HG02973 (cell line): ENCODE results near the gene TRIM13.
"Not testable (repeated sequence)": the region's sequence is repeated elsewhere in the genome, so short reads cannot be mapped to it uniquely, and the experiment has no call there.

Experiments
- ATAC-seq: cut with Tn5 transposase; IDR thresholded peaks from one replicate; pipeline ENCODE4 v1.9.1; 2021; ENCODE audit warnings: moderate library complexity; ENCODE audit not compliant: unreplicated experiment

TRIM13 gene, protein sequence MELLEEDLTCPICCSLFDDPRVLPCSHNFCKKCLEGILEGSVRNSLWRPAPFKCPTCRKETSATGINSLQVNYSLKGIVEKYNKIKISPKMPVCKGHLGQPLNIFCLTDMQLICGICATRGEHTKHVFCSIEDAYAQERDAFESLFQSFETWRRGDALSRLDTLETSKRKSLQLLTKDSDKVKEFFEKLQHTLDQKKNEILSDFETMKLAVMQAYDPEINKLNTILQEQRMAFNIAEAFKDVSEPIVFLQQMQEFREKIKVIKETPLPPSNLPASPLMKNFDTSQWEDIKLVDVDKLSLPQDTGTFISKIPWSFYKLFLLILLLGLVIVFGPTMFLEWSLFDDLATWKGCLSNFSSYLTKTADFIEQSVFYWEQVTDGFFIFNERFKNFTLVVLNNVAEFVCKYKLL

DNA sequence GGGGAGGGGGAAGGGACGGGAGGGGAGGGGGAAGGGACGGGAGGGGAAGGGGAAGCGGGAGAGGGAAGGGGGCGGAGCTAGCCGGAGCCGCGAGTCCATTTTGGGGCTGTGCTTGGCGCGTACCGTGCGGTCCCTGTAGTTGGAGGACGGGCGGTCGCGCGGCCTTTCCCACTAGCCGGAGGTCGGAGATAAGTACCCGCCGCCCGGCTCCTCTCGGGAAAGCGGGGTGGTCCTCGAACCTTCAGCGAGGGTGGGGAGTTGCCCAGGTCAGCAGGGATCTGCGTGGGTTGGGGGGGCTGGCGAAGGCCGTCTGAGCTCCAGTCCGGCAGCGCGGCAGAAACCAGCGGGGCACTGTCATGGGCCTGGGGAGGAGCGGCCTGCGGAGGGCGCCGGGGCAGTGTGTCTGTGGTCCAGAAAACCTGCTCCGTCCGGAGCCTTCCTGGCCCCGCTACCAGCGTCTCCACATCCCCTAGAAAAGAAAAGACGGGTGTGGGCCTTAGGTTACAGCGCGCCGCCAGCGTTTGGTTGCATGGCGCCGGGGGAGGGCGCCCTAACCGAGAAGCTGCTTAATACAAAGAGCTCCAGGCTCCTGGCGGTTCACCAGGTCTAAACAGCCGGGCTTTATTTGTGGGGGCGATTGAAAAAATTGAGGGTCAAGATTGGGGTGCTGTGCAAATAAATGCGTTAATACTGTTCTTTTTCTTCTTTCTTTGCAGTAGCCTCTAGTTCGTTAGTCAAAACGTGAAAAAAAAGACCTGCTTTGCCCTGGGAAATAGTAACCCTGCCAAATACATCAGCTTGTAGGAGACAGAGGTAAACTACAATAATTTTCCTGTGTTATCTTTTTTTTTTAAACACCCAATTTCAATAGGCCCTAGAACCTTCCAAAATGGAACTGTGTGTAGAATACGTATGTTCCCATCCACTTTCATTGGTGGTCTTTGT, at the start of gene TRIM13:
Gene TRIM13, plus strand, starts transcription at position 92 of the 945 bp plus-strand sequence. CDS start 14,899 bp downstream, outside the sequence.
- ATAC-seq, result peak; percentile 67

DNA sequence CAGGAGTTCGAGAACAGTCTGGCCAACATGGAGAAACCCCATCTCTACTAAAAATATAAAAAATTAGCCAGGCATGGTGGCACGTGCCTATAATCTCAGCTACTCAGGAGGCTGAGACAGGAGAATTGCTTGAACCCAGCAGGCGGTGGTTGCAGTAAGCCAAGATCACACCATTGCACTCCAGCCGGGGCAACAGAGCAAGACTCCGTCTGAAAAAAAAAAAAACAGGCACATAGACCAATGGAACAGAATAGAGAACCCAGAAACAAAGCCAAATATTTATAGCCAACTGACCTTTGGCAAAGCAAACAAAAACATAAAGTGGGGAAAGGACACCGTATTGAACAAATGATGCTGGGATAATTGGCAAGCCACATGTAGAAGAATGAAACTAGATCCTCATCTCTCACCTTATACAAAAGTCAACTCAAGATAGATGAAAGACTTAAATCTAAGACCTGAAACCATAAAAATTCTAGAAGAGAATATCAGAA, 48.0 kb upstream of the TRIM13 start:
- not testable (repeated sequence) for ATAC-seq

DNA sequence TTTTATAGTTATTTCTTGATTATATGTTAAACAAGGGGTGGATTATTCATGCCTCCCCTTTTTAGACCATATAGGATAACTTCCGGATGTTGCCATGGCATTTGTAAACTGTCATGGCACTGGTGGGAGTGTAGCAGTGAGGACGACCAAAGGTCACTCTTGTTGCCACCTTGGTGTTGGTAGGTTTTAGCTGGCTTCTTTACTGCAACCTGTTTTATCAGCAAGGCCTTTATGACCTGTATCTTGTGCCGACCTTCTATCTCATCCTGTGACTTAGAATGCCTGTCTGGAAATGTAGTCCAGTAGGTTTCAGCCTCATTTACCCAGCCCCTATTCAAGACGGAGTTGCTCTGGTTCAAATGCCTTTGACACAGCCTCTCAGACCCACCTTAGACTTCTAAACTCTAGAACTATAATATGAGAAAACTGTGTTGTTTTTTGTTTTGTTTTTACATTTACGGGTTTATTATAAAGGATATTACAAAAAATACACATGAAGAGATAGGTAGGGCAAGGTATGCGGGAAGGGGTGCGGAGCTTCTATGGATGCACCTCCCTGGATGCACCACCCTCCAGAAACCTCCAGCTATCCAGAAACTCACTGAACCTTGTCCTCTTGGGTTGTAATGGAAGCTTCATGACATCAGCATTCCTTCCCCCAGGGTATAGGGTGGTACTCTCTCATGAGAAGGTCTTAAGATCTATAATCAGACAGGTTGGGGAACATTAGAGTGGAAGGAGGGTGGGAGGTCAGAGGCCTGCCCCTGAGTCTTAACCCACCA, 44.9 kb upstream of the TRIM13 start:
- ATAC-seq, result no peak

DNA sequence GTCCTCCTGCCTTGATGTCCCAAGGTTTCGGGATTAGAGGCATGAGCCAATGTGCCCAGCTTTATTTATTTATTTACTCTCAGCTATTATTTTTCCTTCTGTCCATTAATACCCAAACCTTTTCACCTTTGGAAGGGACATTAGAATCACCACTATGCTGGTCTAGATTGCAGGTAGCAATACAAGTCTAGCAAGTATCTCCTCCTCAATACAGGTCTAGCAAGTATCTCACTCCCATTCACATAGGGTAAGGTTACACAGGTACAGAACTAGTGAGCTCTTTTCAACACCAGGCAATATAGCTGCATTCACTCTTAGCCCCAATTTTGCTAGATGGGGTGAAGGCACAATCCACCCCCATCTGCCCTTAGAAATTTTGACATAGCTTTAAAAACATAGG, 43.3 kb upstream of the TRIM13 start:
- ATAC-seq, result no peak

DNA sequence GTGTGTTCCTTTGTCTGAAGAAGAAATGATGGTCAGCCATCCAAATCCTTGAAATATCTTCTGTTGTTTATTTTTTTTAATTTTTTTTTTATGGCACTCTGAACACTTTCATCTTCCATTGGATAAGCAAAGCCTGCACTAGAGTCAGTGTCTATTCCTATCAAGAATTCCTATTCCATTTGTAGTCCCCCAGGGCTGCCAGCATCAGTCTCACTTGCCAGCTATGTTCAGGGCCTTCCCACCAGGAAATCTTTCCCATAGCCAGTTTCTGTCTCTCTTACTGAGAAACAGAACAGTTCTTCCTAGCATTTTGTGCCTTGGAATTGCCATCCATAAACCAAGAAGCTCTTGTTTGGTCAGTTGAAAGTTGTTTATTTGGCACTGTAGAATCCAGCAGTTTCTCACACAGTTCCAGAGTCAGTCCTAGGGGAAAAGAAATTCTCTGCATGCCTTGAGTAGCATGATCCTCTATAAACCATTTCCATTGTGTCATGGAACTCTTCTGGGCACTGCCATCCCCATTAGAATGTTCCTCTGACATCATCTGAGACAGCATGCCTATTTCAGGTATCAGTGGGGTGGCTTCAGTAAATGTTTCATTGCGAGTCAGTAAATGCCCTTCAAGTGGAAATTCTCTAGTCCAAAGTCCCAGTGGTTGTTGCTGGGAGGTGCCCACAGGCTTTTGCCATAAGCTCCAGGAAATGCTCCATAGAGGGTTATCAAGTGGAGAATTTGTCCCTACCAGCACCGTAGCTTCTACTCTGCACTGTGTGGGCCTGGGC, 42.0 kb upstream of the TRIM13 start:
- ATAC-seq, result no peak

DNA sequence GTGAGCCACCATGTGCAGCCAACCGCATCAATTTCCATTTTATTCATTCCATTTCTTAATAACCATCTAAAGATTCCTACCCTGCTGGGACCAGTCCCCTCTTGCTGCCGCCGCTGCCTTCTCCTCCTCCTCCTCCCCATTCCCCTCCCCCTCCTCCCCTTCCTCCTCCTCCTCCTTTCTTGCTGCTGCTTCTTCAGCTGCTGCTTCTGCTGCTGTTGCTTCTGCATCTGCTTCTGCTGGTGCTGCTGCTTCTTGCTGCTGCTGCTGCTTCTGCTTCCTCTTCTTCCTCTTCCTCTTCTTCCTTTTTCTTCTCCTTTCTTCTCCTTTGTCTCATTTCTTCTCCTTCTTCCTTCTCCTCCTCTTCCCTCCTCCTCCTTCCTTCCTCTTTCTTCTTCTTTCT, 40.7 kb upstream of the TRIM13 start:
- ATAC-seq, result no peak

DNA sequence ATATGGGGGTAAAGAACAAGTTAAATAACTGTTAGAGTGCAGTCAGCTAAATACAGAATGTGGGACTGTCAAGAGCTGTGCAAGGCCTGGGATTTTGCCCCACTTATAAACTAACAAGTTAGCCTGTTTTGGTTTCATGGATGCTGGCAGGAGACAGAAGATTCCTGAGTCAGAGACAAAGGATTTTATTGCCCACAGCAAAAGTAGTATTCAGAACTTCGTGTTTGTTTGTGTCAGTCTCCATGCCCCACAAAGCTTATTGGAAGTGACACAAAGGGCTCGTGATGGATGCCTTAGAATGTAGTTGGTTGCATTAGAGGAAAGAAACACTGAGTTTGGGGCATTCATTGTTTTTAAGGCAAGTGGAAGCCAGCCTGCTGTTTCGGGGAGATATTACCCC, 38.5 kb upstream of the TRIM13 start:
- no peak for ATAC-seq

DNA sequence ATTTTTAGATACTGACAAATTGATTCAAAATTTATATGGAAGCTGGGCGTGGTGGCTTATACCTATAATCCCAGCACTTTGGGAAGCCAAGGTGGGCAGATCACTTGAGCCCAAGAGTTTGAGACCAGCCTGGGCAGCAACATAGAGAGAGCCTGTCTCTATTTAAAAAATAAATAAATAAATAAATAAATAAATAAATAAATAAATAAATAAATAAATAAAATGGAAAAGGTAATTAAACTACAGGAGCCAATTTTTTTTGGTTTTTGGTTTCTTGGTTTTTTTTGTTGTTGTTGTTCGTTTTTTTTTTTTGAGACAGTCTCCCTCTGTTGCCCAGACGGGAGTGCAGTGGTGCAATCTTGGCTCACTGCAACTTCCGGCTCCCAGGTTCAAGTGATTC, 29.4 kb upstream of the TRIM13 start:
- ATAC-seq, result no peak

DNA sequence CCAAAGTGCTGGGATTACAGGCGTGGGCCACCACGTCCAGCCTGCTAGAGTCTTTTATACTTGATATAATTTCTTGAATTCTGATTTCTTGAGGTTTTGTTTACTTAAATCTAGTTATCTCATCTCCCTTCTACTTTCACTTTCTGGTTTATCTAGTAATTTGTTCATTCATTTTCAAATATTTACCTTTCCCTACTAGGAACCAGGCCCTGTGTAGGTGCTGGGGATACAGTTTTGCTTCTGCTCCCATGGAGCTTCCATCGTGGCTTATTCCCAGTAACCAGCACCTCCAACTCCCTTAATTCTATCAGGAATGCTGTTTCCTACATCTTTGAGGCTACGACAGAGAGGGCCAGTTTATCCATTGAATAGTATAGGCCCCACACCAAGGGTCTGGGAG, 24.1 kb upstream of the TRIM13 start:
- ATAC-seq, result no peak

DNA sequence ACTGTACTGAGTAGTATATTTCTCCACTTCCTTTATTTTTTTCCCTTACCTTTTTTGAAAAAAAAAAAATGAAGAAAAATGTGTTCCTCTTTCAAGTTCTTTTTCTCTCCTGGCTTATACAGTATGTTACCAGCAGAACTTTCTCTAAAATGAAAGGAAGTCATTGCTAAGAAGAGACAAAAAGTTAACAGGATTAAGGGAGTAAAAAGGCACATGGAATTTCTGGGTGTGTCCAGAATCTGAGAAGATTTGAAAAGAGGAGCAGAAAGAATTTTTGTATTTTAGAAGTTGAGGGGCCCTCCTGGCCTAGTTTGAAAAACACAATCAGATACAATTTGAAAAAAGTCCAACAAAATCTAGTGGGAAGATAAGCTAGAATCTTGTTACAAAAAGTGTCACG, 21.0 kb upstream of the TRIM13 start:
- no peak for ATAC-seq

DNA sequence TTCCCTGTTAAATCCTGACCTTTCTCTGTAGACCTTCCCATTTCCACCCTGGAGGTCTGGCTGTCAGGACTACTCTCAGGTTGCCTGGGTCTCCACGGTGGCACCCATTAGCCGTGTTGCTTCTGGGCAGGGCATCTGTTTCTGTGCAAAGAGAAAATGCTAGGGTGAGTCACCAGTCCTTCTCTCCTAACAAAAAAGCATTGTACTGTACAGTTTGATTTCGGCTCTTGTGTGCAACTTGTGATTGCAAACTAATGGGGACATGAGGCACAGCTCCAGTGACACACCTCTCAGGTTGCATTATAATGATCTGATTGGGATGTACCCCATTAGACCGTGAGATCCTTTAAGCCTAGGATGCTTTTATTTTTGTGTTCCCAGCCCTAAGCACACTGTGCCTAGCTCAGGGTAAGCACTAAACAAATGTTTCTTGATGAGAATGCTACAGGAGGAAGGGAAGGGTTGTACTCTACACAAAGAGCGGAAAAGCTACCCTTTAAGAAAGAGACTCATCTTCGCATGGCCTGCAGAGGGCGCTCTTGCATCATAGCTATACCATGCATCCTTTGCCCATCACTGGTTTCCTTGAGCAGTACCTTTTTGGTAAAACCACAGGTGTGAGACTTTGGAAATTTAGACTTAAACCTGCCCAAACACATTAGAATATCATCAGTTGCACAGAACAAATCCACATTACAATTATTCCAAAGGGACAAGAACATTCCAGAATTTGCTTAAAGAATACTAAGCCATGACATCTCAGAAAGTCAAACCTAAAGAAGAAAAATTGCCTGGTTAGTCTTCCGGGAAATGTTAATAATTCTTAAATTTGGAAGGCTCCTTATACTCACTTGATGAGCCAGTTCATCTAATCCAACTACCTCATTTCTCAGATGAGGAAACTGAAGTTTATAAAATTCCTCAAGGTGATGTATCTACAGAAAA, 20.3 kb upstream of the TRIM13 start:
- no peak for ATAC-seq

DNA sequence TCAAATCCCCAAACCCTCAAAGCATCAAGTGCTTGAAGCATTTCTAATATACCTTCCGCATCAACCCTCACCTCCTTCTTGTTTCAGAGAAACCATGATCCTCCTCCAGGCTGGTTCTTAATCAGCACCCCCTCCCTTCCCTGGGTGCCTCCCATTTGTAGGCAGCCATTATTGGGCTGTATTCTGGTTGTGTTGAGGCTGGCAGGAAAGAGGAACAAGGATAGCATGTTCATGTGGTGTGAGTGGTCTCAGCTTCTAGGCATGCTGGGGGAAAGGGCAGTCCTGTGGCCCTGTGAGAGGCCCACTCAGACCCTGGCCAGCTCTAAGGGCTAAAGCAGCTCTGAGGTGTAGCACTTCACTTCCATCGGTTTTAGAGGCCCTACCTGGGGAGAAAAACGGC, 18.9 kb upstream of the TRIM13 start:
- ATAC-seq, result no peak

DNA sequence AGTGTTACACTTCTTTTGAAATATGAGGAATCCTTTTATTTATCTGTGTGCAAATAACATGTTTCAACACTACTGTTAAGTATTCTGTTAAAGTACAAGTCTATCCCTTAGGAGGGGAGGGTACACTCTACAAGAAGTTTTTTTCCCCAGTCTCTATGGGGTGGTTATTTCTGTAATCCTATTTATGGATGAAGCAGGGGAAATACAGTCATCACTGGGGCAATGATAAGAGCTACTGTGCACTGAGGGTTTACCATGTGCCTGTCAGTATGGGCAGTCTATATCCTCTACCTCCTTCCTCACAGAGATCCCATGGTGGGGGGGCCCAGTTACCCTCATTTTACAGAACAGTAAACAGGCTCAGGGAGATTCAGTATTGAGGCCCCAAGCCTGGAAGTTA, 16.6 kb upstream of the TRIM13 start:
- no peak for ATAC-seq

DNA sequence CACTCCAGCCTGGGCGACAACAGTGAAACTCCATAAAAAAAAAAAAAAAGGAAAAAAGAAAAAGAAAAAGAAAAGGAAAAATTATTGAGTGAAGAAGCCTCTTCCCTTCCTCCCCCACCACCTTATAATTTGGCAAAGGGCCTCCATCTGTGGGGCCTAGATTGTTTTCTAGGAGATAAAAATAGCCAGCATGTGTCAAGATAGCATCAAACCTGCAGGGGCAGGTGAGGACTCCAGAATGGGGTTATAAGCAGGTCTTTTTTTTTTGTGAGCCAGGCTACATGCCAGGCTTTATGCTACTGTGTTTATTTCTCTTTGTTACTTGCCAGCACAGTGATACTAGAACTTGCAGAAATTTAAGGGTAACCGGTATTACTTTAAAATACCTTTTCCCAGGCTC, 11.7 kb upstream of the TRIM13 start:
- no peak for ATAC-seq

DNA sequence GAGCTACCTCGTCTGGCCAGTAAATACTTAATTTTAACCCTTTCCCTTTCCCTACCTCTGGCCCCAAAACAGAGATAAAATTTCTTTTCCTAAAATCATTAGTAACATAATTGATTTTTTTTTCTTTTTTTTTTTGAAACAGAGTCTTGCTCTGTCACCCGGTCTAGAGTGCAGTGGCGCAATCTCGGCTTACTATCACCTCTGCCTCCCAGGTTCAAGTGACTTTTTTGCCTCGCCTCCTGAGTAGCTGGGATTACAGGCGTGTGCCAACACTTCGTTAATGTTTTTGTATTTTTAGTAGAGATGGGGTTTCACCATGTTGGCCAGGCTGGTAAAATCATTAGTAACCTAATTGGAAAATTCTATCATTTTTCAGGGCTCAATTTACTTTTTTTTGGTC, 10.4 kb upstream of the TRIM13 start:
- no peak for ATAC-seq

DNA sequence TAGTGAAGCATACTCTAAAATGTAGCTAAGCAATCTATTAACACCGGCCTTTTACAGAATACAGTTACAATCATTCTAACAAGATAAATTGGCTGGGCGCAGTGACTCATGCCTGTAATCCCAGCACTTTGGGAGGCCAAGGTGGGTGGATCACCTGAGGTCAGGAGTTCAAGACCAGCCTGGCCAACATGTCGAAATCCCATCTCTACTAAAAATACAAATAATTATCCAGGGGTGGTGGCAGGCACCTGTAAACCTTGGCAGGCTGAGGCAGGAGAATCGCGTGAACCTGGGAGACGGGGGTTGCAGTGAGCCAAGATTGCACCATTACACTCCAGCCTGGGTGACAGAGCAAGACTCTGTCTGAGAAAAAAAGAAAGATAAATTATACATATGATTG, 6.2 kb upstream of the TRIM13 start:
- ATAC-seq, result not testable (repeated sequence)

DNA sequence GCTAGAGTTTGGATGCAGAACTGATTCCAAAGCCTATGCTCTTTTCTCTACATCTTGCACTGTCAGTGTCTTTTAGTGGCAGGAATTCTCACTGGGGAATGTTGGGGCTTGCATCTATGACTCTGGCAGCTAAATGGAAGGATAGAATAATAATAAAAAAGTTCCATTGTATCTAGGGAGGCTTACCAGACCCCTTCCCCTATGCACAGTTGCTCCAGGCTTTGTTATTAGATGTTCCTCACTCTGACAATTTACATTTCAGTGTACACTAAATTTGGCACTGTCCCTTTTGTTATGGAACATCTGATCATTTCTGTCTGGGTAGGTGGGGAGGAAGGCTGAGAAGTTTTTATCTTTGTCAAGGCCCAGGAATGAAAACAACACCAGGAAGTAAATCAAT, 3.7 kb upstream of the TRIM13 start:
- ATAC-seq, result no peak

DNA sequence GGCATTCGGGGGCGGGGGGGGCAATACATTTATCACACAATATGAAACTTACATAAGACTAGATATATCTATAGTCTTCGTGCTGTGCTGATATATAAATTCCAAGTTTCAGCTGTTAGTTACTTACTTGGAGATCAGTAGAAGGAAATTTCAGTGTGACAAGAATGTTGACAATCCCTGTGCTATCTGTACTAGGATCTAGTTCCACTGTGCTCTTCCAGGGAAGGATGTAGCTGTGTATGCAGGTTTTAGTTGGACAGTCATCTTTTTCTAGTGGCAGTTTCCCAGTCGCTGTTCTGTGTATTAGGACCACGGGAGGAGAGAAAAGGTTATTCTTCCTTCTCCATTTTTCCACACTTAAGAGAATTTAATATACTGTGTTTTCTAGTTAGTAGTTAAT, 3.2 kb upstream of the TRIM13 start:
- ATAC-seq, result no peak

DNA sequence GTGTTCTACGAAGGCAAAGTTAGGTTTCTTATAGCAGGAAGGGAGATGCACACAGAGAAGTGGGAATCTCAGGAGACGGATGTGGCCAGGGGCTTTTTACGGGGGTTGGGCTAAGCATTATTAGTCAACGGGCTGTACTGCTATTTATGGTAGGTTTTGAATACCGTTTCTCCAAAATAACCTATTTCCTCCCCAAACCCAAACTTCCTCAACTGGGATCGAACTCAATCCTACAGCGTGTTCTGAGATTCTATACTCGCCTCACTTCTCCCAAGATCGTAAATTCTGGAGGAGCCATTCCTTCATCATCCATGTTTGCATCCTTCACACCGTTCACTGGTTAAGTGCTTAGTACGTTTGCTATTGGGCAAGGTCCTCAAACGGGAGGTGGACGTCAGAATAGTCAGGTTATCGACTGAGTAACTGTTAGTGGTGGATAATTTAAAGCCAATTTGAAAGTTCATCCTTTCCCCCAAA, 1.2 kb upstream of the TRIM13 start:
- no peak for ATAC-seq
